Erythroblast (primary cell): ENCODE results near the gene HEATR3.

Experiments
- GATA1 ChIP-seq: IDR thresholded peaks from 2 replicates; pipeline ENCODE4 v1.6.1; 2011; ENCODE audit warnings: low read depth, mild to moderate bottlenecking, control low read depth, low read length, moderate library complexity
- POLR2A ChIP-seq: IDR thresholded peaks from 2 replicates; pipeline ENCODE4 v1.6.1; 2011; ENCODE audit warnings: mild to moderate bottlenecking, low read length

- peak; percentile 42 for TF ChIP-seq POLR2A
- TF ChIP-seq GATA1, result no peak
These were observed 40.9 kb upstream of the HEATR3 start, which contains the start of gene CNEP1R1 for GRCh38 chr16:50024684-50025536.
